Body of pancreas (tissue), 4 donors: ENCODE measurements around the gene AMBRA1. TPM values are rescaled to one million over a fixed set of nuclear protein-coding genes. Genes with fewer than 3 reads are reported as not detected.
A peak's percentile ranks its signal among the peaks of the same experiment; 100 is the strongest.

Source experiments
- ATAC-seq: fragments of 150-250 bp; one replicate; pipeline ENCODE4 v1.9.1; 2016
- DNase-seq, 4 donors: peaks; one replicate each; pipeline ENCODE4 v3.0.0-alpha.2; 2019
- H3K27ac ChIP-seq, 4 donors: fragments of 200-600 bp; sonication (generic); 1 replicate in 3 of 4; 2 replicates in 1 of 4; pipeline versions ENCODE4 v1.5.1 to v1.6.1; 2016 to 2019; ENCODE audit warnings: mild to moderate bottlenecking in 1 of 4, mixed read lengths in 1 of 4, moderate library complexity in 1 of 4
- H3K27me3 ChIP-seq, 2 donors: fragments of 200-600 bp; sonication (generic); one replicate each; pipeline ENCODE4 v1.6.0; 2016; ENCODE audit warnings: mild to moderate bottlenecking in 1 of 2
- H3K36me3 ChIP-seq, 2 donors: fragments of 200-600 bp; sonication (generic); replicated peaks in 1 of 2; 2 replicates each; pipeline ENCODE4 v1.5.1; 2016; ENCODE audit warnings: low read depth in 2 of 2; ENCODE audit not compliant: insufficient read depth in 1 of 2
- H3K4me1 ChIP-seq: fragments of 200-600 bp; sonication (generic); one replicate; pipeline ENCODE4 v1.6.0; 2016
- H3K4me3 ChIP-seq, 2 donors: fragments of 200-600 bp; sonication (generic); 1 replicate in 1 of 2; 2 replicates in 1 of 2; pipeline ENCODE4 v1.5.1; 2016 to 2019
- H3K9me3 ChIP-seq, 3 donors: fragments of 200-600 bp; sonication (generic); 1 replicate in 2 of 3; 2 replicates in 1 of 3; pipeline ENCODE4 v1.5.1; 2016
- CTCF ChIP-seq, 7 experiments: fragments of 450-650 bp in 4 of 7; fragments of 200-600 bp in 3 of 7; sonication (generic) in 3 of 7; IDR thresholded peaks; one replicate each; pipeline ENCODE4 v1.5.1; 2016 to 2019; ENCODE audit warnings: antibody characterized with exemption in 7 of 7
- POLR2A ChIP-seq, 3 donors: fragments of 450-650 bp; IDR thresholded peaks; one replicate each; pipeline ENCODE4 v1.6.1; 2016; ENCODE audit warnings: antibody characterized with exemption in 3 of 3, mild to moderate bottlenecking in 2 of 3
- WGBS, 2 donors: methylation state at CpG; one replicate each; pipeline ENCODE4 v1.1.5; 2017; 5-methylcytosine and 5-hydroxymethylcytosine counted together
- intact Hi-C: fragments of 100-400 bp; cut with DNase I; formaldehyde crosslinking; loops from one replicate; pipeline ENCODE4 v1.15.1; 2023
- total RNA-seq, 2 donors: library from RNA; depleted of rRNA; stranded (reverse); fragments of >200 nt; gene quantifications; one replicate each; pipeline ENCODE4 v1.1.0, GENCODE V29; 2016

The AMBRA1 gene
- total RNA-seq, 2 donors from 2014 or later: 17.6 to 43.2 TPM

GRCh38 chr11:46378811-46379481 is 214.9 kb downstream of the AMBRA1 start:
- WGBS, 2 donors: 68 to 77% methylated on average over 3 to 19 of the region's 20 CpGs
- no peak for DNase-seq
- TF ChIP-seq POLR2A (IDR thresholded peaks at IDR 0.05) (no peak), CTCF (IDR thresholded peaks at IDR 0.05) (no peak)

GRCh38 chr11:46378296-46378695 is 215.5 kb downstream of the AMBRA1 start:
- H3K27ac ChIP-seq: peak overlapping the region in 1 of 4 donors; percentile 17
- H3K9me3 ChIP-seq: no peaks in the 10 kb centered on the region
- WGBS, 2 donors: 40 to 80% methylated on average over 2 to 10 of the region's 10 CpGs
- H3K4me3 ChIP-seq: no peak overlapping the region
- H3K27me3 ChIP-seq: peaks cover 0 to 10% of the 10 kb centered on the region in 2 donors
- TF ChIP-seq CTCF (IDR thresholded peaks at IDR 0.05) (no peak), POLR2A (IDR thresholded peaks at IDR 0.05) (no peak)
- H3K36me3 ChIP-seq: peaks cover 13 to 23% of the 10 kb centered on the region in 2 donors
- DNase-seq (no peak), ATAC-seq (no peak)
- H3K4me1 ChIP-seq: peaks cover 28% of the 10 kb centered on the region
- intact Hi-C loops: no loop called here

More at GRCh38 chr11:46378811-46379481, 214.9 kb downstream of the AMBRA1 start:
- no peak for ATAC-seq
- intact Hi-C loops: no loop called here
- Histone ChIP-seq H3K4me3 (no peak overlapping the region), H3K36me3 (peaks cover 13 to 19% of the 10 kb centered on the region in 2 donors), H3K9me3 (no peaks in the 10 kb centered on the region), H3K27ac (peak overlapping the region; percentile 54 to 81 (median 61)), H3K27me3 (peaks cover 0 to 10% of the 10 kb centered on the region in 2 donors), H3K4me1 (peaks cover 28% of the 10 kb centered on the region)

DNA sequence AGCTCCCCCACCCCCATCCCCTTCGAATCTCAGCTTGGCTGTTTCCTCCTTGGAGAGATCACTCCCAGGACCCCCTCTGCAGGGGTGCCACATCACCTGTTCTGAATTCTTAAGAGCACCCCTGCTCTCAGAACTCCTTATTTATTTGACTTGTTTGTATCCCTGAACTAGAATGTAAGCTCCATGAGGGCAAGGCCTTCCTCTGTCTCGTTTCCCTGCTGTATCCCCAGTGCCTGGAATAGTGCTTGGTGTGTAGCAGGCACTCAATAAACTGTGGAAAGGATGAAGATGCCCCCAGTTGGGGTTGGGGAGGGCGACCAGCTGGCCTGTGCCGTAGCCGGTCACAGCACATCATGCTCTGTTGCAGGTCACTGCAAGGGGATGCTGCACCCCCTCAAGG is 216.0 kb downstream of the AMBRA1 start:
- no peak for ATAC-seq

DNA sequence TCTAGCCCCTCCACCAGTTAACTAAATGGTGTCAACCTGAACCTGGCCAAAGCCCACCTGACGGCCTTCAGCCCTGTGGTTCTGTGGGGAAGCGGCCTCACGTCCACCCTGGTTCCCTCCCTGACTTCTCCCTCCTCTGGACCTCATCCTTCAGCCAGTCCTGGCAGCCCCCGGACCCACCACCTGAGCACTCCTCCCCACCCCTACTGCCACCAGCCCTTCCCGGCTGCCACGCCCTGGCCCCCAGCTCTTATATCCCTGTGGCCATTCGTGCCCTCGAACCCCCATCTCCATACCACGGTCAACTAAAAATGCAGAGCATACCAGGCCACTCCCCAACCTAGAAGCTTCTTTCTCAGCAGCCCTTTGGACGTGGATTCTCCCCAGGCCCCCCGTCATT is 216.5 kb downstream of the AMBRA1 start:
- peaks cover 26% of the 10 kb centered on the region for H3K4me1 ChIP-seq
- ATAC-seq: no peak
- intact Hi-C loops: no loop called here
- H3K27me3 ChIP-seq: peaks cover 0 to 4% of the 10 kb centered on the region in 2 donors
- peaks cover 13 to 23% of the 10 kb centered on the region in 2 donors for H3K36me3 ChIP-seq
- H3K4me3 ChIP-seq: no peak overlapping the region
- no peak for DNase-seq
- no peaks in the 10 kb centered on the region for H3K9me3 ChIP-seq
- WGBS, 2 donors: 96 to 97% methylated on average over 11 of the region's 11 CpGs
- no peak for TF ChIP-seq POLR2A (IDR thresholded peaks at IDR 0.05)
- TF ChIP-seq CTCF (IDR thresholded peaks at IDR 0.05): no peak
- H3K27ac ChIP-seq: no peak overlapping the region

More for the DNA sequence above, 216.0 kb downstream of the AMBRA1 start:
- TF ChIP-seq CTCF (IDR thresholded peaks at IDR 0.05) (no peak), POLR2A (IDR thresholded peaks at IDR 0.05) (no peak)
- Histone ChIP-seq H3K9me3 (no peaks in the 10 kb centered on the region), H3K36me3 (peaks cover 13 to 23% of the 10 kb centered on the region in 2 donors), H3K27me3 (peaks cover 0 to 7% of the 10 kb centered on the region in 2 donors), H3K4me1 (peaks cover 28% of the 10 kb centered on the region), H3K4me3 (no peak overlapping the region), H3K27ac (no peak overlapping the region)
- no peak for DNase-seq
- intact Hi-C loops: no loop called here
- WGBS, 2 donors: 92 to 100% methylated on average over 5 of the region's 5 CpGs
